Inflammatory macrophage (primary cell): ENCODE measurements around the gene SCLY.
A peak's percentile ranks its signal among the peaks of the same experiment; 100 is the strongest.

Source experiments
- DNase-seq, 2 donors: peaks; one replicate each; pipeline ENCODE4 v3.0.0-alpha.2; 2020 to 2022

Gene SCLY

DNA sequence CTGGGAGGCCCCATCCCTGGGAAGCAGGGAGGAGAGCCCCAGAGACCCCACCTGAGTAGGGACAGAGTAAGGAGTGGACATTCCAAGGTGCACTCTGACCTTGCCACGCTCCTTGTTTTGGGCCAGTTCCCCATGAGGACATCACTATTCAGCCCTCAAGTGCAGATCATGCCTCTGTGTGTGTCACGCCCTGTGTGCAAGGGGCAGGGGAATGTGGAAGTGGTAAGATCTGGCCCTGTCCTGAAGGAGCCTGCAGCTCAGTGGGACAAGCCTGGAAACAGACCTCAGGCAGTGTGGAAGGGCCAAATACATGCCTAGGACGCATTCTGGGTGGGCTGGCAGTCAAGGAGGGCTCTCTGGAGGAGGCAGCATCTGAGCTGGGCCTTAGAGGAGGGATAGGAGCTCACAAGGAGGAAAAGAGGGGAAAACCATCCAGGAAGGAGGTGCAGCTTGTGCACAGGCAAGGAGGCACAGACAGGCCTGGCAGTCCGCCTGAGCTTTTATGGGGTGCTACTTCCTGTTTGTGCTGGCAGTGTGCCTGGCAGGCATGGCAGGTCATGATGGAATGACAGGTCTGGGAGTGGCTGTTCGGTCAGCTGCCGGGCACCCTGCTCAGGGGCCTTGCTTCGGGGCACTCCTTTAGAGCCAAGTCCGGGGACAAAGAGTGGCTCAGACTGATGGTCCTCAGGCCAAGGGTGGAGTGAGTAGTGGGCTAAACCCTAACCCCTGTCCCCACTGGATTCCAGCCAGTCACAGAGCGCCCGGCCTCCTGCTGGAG, 80.9 kb downstream of the SCLY start:
- peak; percentile 64 to 80 for DNase-seq

DNA sequence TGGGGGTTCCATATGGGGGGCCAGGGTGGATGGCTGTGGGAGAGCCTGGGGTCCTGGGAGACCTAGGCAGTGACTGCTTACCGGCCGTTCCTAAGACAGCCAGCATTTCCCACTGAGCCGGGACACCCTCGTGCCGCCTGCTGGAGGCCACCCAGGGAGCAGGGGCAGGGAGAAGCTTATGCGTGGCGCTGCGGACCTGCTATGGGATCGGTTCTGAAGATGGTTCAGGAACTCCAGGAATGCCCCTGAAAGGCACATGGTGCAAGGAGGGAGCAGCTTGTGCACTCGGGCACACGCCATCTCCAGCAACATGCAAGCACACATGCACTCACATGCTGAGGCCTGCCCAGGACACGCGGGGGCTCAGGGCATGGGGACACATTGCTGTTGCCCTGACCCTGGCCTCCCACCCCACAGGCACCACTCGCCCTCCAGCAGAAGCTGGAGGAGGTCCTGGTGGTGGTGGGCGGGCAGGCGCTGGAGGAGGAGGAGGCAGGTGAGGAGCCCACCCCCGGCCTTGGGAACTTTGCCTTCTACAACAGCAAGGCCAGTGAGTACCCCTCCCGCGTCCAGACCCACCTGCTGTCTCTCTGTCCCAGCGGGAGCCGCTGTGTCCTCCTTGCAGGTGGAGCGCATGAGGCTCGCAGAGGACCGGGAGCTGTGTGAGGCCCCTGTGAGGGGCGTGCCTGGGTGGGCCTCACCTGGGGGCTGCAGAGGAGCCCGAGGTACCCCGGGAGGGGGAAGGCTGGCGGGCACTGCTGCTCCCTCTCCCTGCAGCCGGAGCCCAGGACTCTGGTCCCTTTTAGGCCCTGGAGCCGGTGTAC, 81.8 kb downstream of the SCLY start:
- no peak for DNase-seq

DNA sequence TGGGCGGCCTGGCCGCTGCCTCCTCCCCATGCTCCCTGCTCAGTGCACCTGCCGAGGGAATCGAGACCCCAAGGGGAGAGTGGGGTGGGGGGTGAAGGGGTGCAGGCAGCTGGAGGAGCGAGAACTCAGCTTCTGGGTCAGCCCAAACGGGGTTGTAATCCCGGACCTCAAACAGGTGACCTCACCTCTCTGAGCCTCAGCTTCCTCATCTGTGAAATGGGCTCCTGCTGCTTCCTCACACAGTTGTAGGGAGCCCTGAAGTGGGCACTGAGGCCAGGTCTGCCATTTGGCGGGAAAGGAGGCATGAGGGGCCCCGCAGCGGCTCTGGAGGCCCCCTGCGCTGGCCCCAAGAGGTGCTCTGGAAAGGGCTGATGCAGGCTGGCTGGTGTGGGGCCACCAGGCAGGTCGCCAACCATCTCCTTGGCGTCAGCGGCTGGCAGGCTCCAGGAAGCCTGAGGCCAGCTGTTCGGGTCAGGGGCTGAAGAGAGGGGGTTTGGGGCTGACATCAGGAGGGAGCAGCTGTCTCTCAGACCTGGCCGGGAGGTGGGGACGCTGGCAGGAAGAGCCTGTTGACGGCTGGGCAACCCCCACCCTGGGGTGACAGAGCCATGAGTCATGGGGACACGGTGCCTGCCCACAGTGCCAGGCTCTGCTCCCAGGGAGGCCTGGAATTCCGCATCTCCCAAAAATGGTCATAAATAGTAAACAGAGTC, 82.6 kb downstream of the SCLY start:
- no peak for DNase-seq

DNA sequence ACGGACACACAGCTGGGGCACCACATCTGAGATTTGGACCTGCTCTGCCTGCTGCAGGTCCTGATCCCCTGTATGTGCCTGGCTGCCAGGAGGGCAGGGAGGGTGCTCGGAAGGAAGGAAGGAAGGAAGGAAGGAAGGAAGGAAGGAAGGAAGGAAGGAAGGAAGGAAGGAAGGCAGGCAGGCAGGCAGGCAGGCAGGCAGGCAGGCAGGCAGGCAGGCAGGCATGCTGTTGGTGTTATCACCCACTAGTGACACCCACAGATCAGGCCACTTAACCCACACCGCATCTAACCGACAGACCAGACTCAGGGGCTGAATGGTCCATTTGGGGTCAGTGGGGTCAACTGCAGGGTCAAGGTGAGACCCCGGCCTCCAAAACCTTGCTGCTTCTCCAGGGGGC, 83.5 kb downstream of the SCLY start:
- no peak for DNase-seq

DNA sequence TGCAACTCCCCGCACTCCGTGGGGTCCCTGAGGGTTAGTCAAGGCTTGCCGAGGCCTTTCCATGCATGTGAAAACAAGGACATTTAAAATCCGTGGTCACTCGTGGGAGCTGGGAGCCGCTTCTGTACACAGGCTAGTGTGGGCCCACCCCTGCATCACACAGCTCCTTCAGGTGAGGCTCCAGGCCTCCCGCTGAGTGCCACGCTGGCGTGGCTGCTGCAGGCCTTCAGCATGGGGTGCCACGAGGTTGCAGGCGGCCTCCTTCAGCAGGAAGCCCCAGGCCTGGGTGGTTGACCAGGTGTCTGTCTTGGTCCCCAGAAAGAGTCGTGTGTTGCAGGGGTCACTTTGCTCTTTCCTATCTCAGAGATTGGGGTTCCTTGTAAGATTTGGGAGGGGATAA, 84.2 kb downstream of the SCLY start:
- no peak for DNase-seq

DNA sequence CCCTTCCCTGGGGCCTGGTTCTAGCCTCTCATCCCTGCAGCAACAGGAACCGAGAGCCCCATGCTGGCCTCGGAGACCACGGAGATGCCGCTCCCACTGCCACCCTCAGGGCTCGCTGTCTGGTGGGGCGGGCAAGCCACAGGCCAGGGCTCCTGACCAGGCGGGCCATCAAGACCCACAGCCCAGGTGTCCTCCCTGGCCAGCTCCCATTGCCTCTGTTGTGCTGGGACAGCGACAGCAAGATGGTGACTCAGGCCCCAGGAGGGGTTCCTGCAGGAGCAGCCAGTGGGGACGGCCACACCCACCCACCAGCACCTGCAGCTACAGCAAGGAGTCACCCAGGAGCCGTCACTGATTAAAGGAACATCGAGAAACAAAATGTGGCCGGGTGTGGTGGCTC, 85.0 kb downstream of the SCLY start:
- DNase-seq, result no peak

DNA sequence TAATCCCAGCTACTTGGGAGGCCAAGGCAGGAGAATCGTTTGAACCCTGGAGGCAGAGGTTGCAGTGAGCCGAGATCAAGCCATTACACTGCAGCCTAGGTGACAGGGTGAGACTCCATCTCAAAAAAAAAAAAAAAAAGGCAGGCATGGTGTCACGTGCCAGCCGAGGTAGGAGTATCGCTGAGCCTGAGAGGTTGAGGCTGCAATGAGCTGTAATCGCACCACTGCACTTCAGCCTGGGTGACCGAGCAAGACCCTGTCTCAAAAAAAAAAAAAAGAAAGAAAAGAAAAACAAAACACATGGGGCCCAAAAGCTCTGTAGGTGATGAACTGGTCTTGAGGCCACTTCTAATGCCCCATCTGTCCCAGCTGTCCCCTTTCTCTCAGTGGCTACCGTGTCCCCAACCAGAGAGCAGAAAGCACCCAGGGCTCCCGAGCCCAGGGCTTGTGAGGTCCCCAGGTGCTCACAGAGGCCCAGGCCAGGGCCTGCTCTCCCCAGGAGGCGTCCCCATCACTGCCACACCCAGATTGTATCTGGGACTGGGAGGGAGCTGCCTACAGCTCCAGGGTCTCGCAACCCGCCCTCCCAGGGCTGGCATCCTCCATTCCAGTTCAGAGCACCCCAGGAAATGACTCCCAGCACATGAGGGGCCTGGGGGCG, 86.2 kb downstream of the SCLY start:
- no peak for DNase-seq

DNA sequence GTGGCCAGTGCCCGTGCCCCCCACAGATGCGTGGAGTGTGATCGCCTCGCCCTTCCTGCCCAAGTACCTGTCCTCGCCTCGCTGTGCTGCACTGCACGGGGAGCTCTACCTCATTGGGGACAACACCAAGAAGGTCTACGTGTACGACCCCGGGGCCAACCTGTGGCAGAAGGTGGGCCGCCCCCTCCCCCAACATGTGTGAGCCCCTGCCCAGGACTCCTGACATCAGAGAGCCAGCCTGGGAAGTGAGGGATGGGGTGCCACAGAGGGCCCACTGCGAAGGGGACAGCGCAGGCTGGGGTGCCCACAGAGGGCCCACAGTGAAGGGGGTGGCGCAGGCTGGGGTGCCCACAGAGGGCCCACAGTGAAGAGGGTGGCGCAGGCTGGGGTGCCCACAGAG, 88.2 kb downstream of the SCLY start:
- DNase-seq, result no peak
